Lower leg skin (tissue), 3 donors: ENCODE results near the gene TBC1D22A.

Experiments
- CTCF ChIP-seq, 3 donors: fragments of 450-650 bp; IDR thresholded peaks; one replicate each; pipeline ENCODE4 v1.5.1; 2016; ENCODE audit warnings: antibody characterized with exemption in 3 of 3, mild to moderate bottlenecking in 3 of 3, moderate library complexity in 2 of 3
- POLR2A ChIP-seq, 2 donors: fragments of 450-650 bp; IDR thresholded peaks; one replicate each; pipeline ENCODE4 v1.6.1; 2016 to 2017; ENCODE audit warnings: antibody characterized with exemption in 2 of 2, mild to moderate bottlenecking in 1 of 2, moderate library complexity in 1 of 2

DNA sequence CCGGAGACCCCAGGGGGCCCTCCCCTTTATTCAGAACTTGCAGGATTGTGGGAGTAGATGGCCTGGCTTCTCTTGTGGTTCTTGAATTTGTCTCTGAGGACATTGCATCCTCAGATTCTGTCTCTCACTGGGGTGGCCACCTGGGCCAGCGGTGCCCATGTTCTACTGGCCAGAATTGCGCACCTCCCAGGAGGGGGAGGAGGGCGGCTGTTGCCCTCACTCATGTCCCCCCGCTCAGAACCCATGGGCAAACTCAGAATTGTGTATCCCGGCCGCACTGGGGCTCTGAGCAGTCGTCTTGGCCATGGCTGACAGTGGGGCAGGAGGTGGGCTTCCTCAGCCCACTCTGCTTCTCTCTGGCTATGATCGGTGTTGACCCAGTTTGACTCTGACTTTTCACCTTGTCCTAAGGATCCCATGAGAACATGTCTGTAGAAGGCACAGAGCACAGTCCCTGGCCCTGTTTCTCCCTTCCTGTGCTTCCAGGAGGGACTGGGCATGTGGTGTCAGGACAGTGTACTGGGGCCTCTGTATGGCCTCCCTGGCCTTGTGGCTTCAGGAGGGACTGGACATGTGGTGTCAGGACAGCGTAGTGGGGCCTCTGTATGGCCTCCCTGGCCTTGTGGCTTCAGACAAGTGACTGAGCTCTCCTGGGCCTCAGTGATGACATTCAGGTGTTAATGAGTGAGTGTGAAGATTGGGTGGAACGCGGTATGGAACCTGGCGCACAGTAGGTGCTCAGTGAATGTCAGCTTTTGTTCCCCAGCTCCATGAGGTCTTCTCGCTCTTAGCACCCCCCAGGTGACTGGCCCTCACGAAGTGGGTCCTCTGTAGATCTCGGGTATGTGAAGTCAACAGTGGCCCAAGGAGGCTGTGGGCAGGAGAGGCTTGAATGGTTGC is 99.3 kb downstream of the TBC1D22A start:
- TF ChIP-seq POLR2A (IDR thresholded peaks at IDR 0.05) (no peak), CTCF (IDR thresholded peaks at IDR 0.05) (no peak)
